Activated T-cell treated with anti-CD3 and anti-CD28 coated beads, Interleukin-2, amount 50 U/mL, for 4 hours (primary cell): ENCODE data around the gene TMEM161B. TPM values are rescaled to one million over a fixed set of nuclear protein-coding genes. Genes with fewer than 3 reads are reported as not detected.
"Not testable (repeated sequence)": the region's sequence is repeated elsewhere in the genome, so short reads cannot be mapped to it uniquely, and the experiment has no call there.

Experiments used
- ATAC-seq, 2 donors: fragments of 200-7000 bp; cut with Tn5 transposase; one replicate each; pipeline ENCODE4 v1.10.0; 2021
- DNase-seq: peaks from one replicate; pipeline ENCODE4 v3.0.0-alpha.2; 2020
- H3K27me3 Mint-ChIP-seq: one replicate; pipeline ENCODE4 v1.8.0; 2021; ENCODE audit warnings: low read depth, mixed read lengths
- H3K36me3 Mint-ChIP-seq: one replicate; pipeline ENCODE4 v1.8.0; 2022; ENCODE audit warnings: mixed read lengths; ENCODE audit not compliant: insufficient read depth
- H3K4me1 Mint-ChIP-seq: one replicate; pipeline ENCODE4 v1.8.0; 2021; ENCODE audit warnings: low read depth, mixed read lengths
- H3K4me3 Mint-ChIP-seq: one replicate; pipeline ENCODE4 v1.8.0; 2021; ENCODE audit warnings: mild to moderate bottlenecking, moderate library complexity, mixed read lengths
- H3K9me3 Mint-ChIP-seq: one replicate; pipeline ENCODE4 v1.8.0; 2021; ENCODE audit warnings: mixed read lengths
- total RNA-seq, 3 donors: library from RNA; stranded (reverse); gene quantifications; one replicate each; pipeline ENCODE4 v1.2.1, GENCODE V29; 2021

Gene TMEM161B
- 10 to 100 TPM; 20.2 to 24.5 (median 22.8) TPM for total RNA-seq

DNA sequence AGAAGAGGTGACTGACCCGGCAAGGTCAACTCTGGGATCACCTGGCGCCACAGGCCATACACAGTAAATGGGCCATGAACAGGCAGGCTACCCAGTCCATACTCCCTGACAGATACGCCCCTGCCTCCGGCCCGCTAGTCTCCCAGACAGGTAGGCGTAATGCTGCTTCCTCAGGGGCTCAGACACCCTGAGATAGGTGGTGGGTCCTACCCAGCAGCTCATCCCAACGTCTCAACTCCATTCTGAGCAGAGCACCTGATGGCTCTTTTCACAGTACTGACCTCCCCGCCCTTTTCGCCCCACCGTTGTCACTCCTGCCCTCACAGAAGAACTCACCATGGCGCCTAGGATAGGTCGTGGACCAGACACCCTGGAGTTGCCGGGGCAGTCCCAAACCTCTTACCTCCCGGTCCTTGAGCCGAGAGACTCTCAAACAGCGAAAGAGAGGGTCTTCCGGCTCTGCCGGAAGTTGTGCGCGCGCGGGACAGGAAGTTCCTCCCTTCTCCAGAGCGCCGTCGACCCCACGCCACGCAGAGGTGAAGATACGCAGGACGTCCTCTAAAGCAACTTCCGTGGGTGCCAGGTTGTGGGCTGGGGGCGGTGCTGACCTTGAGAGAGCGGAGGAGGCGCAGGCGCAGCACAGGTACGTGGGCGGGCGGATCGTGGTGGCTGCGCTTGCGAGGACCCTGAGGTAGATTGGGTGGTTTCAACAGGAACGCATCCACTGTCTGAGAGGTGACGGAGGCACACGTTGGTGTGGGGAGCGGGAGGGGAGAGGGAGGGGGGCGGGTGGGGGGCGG is at the start of gene TMEM161B:
TMEM161B (minus strand) TSS at position 461 of the 800 bp plus-strand sequence; CDS start at position 339, 122 bp downstream.
- ATAC-seq = peak; percentile 98 to 99
- Mint-ChIP-seq H3K27me3 (no peaks in the 10 kb centered on the region), H3K4me3 (peak within 1 kb of the TSS; percentile 96), H3K36me3 (peaks cover 35% of the 10 kb centered on the region), H3K9me3 (no peaks in the 10 kb centered on the region), H3K4me1 (peaks cover 58% of the 10 kb centered on the region)
- peak; percentile 94 for DNase-seq

DNA sequence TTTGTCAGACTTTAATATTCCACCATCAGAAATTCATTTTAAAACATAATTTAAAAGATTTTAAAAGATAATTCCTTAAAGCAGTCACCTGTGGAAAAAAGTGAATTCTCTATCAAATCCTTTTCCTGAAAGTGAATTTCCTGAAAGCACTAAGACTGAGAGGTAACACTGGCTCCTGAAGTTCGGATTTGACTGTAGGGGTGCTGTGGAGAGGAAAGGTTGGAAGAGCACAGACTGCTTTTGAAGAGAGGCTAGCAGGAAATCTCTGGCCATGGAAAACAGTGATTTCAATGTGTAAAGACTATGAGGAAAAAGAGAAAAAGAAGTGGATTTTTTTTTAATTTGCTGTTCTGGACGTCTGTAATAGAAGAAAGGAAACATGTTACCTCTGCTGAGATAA is 35.7 kb upstream of the TMEM161B start:
- no peak for DNase-seq
- Mint-ChIP-seq H3K9me3 (peaks cover 16% of the 10 kb centered on the region), H3K27me3 (peaks cover 2% of the 10 kb centered on the region), H3K4me1 (no peaks in the 10 kb centered on the region), H3K4me3 (no peak overlapping the region), H3K36me3 (peaks cover 6% of the 10 kb centered on the region)
- no peak for ATAC-seq

DNA sequence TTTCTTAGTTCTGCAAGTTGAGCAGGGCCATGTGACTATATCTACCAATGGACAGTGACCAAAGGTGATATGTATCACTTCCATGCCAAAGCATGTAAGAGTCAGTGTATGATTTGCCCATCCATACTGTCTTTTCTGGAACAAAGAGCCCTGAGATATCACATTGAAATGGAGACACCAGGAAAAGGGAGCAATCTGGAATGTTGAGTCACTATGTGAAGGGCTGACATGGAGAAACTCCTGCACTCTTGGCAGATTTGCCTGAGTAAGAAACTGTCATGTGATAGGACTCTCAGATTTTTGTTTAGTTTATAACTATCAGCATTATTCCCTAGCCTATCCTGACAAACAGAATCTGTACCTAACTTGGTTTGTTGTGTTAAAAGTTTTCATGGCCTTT is 29.8 kb upstream of the TMEM161B start:
- Mint-ChIP-seq H3K4me3 (no peak overlapping the region), H3K27me3 (peaks cover 2% of the 10 kb centered on the region), H3K4me1 (no peaks in the 10 kb centered on the region), H3K9me3 (no peaks in the 10 kb centered on the region), H3K36me3 (peaks cover 6% of the 10 kb centered on the region)
- ATAC-seq (no peak), DNase-seq (no peak)

DNA sequence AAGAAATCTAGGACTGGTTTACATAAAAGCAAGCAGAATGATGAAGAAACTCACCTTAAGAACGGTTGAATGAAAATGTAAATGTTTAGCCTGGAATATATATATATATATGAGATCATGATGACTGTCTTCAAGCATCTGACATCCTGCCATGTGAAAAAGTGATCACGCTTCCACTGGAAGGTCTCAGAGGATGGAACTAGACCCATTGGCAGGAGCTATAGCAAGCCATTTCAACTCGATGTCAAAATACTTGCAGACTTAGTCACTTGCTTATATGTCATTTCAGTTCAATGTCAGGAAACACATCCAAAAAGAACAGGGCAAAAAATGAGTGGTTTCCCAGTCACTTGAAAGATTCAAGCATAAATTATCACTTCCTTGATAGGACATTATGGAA is 22.2 kb upstream of the TMEM161B start:
- ATAC-seq (no peak), DNase-seq (no peak)
- Mint-ChIP-seq H3K36me3 (peaks cover 10% of the 10 kb centered on the region), H3K4me1 (no peaks in the 10 kb centered on the region), H3K27me3 (no peaks in the 10 kb centered on the region), H3K9me3 (no peaks in the 10 kb centered on the region), H3K4me3 (no peak overlapping the region)

DNA sequence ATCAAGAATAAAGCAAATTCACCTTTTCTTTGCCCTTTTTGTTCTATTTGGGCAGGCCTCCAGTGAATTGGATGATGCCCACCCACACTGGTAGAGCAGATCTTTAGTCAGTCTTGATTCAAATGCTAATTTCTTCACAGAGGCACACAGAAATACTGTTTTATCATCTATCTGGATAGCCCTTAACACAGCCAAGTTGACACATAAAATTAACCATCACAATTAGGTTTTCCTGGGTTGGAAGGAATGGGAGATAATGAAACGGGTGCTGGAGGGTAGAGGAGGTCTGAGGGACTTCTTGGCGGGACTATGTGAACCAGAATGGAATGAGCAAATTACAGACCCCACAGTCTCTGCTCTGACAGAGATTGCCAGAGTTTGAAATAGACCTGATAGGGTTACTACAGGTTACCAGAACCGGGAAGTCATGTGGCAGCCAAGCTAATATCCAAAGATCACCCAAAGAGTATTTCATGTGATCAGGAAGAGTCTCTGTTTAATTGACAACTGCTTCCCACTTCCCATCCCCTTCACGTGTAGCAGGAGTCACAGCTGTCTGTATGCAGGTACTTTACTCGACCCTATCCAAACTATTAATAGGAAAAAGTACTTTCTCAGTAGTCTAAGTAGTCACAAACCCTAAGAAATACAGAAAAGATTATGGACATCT is 20.0 kb upstream of the TMEM161B start:
- ATAC-seq = no peak
- no peaks in the 10 kb centered on the region for H3K9me3 Mint-ChIP-seq
- H3K36me3 Mint-ChIP-seq = peaks cover 10% of the 10 kb centered on the region
- no peaks in the 10 kb centered on the region for H3K27me3 Mint-ChIP-seq
- no peak for DNase-seq
- H3K4me1 Mint-ChIP-seq = no peaks in the 10 kb centered on the region
- no peak overlapping the region for H3K4me3 Mint-ChIP-seq

DNA sequence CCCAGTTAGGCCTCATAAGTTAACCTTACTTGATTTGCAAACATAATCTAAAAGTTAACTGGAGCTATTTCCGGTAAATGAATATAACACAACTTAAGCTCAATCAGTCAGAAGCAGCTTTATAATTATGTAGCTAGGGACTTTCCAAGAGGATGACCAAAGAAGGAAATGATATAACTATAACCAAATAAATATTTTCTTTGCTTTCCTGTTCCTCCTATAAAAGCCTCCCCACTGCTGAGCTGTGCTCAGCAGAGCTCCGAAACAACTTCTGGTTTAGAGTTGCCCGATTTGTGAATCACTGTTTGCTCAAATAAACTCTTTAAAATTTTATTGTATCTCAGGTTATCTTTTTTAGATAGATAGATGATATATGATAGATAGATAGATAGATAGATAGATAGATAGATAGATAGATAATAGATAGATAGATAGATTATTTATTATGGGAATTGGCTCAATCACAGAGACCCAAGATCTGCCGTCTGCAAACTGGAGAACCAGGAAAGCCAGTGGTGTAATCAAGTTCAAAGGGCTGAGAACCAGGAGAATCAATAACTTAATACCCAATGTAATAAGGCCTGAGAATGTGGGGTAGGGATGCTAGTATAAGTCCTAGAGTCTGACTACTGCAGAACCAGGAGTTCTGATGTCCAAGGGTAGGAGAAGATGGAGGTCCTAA is 19.3 kb upstream of the TMEM161B start:
- Mint-ChIP-seq H3K4me1 (no peaks in the 10 kb centered on the region), H3K36me3 (peaks cover 14% of the 10 kb centered on the region), H3K9me3 (no peaks in the 10 kb centered on the region), H3K27me3 (no peaks in the 10 kb centered on the region), H3K4me3 (no peak overlapping the region)
- ATAC-seq (no peak), DNase-seq (no peak)

DNA sequence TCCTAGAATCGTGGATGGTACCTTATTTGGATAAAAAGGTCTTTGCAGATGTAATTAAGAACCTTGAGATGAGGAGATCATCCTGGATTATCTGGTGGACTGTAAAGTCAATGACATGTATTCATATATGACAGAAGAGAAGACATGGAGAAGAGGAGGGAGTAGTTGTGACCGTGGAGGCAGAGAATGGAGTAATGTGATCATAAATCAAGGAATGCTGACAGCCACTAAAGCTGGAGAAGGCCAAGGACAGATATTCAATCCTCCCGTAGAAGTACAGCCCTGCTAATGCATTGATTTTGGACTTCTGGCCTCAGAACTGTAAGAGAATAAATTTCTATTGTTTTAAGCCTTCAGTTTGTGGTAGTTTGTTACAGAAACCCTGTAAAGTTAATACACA is 18.7 kb upstream of the TMEM161B start:
- no peaks in the 10 kb centered on the region for H3K4me1 Mint-ChIP-seq
- ATAC-seq (no peak), DNase-seq (no peak)
- H3K36me3 Mint-ChIP-seq = peaks cover 18% of the 10 kb centered on the region
- no peaks in the 10 kb centered on the region for H3K27me3 Mint-ChIP-seq
- H3K4me3 Mint-ChIP-seq = no peak overlapping the region
- H3K9me3 Mint-ChIP-seq = no peaks in the 10 kb centered on the region

DNA sequence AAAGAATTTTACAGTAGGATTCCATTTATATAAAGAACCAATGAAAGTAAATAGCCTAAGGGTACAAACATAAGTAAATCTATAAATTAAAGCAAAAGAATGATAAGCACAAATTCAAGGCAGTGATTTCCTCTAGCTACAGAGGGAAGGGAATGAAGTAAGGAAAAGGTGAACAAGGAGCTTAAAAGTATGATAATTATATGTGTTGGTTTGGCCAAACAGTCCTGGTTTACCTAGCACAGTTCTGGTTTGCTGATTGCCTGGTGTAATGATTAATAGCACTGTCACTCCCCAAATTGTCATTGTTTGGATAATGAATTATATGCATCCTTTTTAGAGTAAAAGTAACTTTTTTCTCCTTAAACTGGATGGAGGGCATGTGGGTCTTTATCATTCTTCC is 15.0 kb upstream of the TMEM161B start:
- DNase-seq (no peak), ATAC-seq (no peak)
- H3K4me1 Mint-ChIP-seq = no peaks in the 10 kb centered on the region
- H3K9me3 Mint-ChIP-seq = no peaks in the 10 kb centered on the region
- H3K27me3 Mint-ChIP-seq = no peaks in the 10 kb centered on the region
- H3K4me3 Mint-ChIP-seq = no peak overlapping the region
- peaks cover 21% of the 10 kb centered on the region for H3K36me3 Mint-ChIP-seq

DNA sequence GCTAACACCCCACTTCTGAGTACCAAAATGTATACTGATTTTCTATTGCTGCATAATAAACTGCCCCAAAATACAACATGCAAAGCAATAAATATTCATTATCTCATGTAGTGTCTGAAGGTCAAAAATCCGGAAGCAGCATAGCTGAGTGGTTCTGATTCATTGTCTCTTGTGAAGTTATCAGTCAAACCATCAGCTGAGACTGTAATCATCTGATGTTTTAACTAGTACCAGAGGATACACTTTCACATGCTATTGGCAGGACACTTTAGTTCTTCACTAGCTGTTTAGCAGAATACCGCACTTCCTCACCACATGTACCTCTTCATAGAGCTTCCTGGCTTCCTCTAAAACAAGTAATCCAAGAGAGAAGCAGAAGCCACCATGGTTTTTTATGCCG is 12.7 kb upstream of the TMEM161B start:
- Mint-ChIP-seq H3K4me1 (no peaks in the 10 kb centered on the region), H3K27me3 (no peaks in the 10 kb centered on the region), H3K4me3 (no peak overlapping the region), H3K36me3 (peaks cover 20% of the 10 kb centered on the region), H3K9me3 (no peaks in the 10 kb centered on the region)
- ATAC-seq (no peak), DNase-seq (no peak)

DNA sequence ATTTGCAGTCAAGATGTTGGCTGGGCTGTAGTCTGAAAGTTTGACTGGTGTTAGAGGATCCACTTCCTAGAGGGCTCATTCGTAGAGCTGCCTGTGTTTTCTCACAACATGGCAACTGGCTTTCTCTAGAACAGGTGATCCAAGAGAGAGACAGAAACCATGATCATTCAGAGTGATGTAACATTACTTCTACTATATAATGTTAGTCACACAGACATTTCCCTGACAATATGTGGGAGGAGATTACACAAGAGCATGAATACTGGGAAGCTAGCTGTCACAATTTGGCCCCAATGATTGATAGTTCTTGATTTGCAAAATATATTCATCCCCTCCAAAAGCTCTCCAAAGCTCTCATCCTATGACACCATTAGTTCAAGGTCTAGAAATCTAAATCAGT is 10.9 kb upstream of the TMEM161B start:
- H3K4me1 Mint-ChIP-seq = peaks cover 4% of the 10 kb centered on the region
- peaks cover 33% of the 10 kb centered on the region for H3K36me3 Mint-ChIP-seq
- ATAC-seq = no peak
- H3K27me3 Mint-ChIP-seq = no peaks in the 10 kb centered on the region
- H3K4me3 Mint-ChIP-seq = no peak overlapping the region
- H3K9me3 Mint-ChIP-seq = no peaks in the 10 kb centered on the region
- no peak for DNase-seq

DNA sequence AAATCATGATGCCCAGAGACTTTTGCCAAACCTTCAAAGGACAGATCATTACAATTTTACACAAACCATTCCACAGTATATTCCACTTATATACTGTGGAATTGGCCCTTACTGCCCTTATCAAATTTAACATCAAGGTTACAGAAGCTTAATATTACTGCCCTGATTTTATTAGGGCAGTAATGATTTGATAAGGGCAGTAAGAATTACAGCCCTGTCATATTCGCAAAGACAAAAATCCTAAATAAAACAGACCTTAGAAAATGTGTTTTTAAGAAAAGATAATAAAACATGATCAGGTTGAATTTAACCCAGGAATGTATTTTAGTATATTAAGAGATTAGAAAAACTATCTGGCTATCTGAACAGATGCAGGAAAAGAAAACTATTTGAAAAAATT is 7.7 kb upstream of the TMEM161B start:
- Mint-ChIP-seq H3K27me3 (no peaks in the 10 kb centered on the region), H3K4me3 (no peak overlapping the region), H3K36me3 (peaks cover 36% of the 10 kb centered on the region), H3K9me3 (no peaks in the 10 kb centered on the region), H3K4me1 (peaks cover 12% of the 10 kb centered on the region)
- ATAC-seq = no peak
- no peak for DNase-seq

DNA sequence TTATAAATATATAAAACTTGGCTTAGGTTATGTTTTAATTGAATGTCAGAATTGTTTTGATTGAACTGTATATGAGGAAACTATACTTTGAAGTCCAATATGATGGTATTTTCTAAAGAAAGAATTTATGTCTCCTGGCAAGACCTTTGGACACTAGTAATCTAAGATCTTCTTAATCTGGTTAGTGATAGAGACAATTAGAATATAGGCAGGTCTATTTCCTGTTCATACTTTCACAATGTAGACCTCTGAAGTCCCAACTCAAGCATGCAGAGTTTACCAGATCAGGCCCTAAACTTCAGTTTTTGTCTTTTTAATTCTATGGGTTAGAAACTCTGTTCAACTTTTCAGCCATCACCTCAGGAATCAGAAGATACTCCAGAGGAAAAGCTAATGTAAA is 6.9 kb upstream of the TMEM161B start:
- Mint-ChIP-seq H3K4me3 (no peak overlapping the region), H3K9me3 (no peaks in the 10 kb centered on the region), H3K36me3 (peaks cover 38% of the 10 kb centered on the region), H3K4me1 (peaks cover 19% of the 10 kb centered on the region), H3K27me3 (no peaks in the 10 kb centered on the region)
- DNase-seq = no peak
- ATAC-seq = no peak

DNA sequence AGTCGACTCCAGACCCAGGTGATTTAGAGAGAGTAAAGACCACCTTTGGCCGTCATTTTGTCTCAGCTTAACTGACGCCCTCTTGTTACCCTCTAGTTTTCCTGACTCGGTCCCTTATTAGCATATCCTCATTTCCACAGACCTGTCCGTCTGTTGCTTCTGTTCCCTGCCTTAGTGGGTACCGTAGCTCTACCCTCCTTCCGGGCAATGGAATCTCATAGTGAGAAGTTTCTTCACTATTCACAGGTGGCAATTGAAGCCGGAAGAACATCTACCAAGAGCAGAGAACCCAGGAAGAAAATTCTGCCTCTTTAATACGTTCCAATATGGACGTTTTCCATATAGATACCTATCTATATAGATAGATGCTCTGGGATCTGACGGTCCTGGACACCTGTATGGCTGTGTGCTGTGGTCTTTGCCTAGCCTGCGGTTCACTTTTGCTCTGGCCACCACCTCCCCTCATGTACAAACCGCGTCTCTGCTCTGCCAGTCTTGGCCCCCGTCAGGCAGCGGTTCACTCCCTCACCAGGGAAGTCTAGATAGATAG is 652 bp upstream of the TMEM161B start:
- peak; percentile 15 to 19 for ATAC-seq
- H3K36me3 Mint-ChIP-seq = peaks cover 35% of the 10 kb centered on the region
- no peak for DNase-seq
- no peaks in the 10 kb centered on the region for H3K9me3 Mint-ChIP-seq
- peaks cover 55% of the 10 kb centered on the region for H3K4me1 Mint-ChIP-seq
- peak overlapping the region; percentile 96 for H3K4me3 Mint-ChIP-seq
- no peaks in the 10 kb centered on the region for H3K27me3 Mint-ChIP-seq

DNA sequence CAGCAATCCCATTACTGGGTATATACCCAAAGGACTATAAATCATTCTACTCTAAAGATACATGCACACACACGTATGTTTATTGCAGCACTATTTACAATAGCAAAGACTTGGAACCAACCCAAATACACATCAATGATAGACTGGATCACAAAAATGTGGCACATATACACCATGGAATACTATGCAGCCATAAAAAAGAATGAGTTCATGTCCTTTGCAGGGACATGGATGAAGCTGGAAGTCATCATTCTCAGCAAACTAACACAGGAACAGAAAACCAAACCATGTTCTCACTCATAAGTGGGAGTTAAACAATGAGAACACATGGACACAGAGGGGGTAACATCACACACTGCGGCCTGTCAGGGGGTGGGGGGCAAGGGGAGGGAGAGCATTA is 4.1 kb downstream of the TMEM161B start:
- Mint-ChIP-seq H3K36me3 (peaks cover 27% of the 10 kb centered on the region), H3K4me1 (peaks cover 50% of the 10 kb centered on the region)
- not testable (repeated sequence) for H3K4me3 Mint-ChIP-seq, DNase-seq, ATAC-seq, H3K27me3 Mint-ChIP-seq, H3K9me3 Mint-ChIP-seq
